Ascending aorta (tissue), 2 donors: Measurements from ENCODE around the gene MBIP. TPM values are rescaled to one million over a fixed set of nuclear protein-coding genes. Genes with fewer than 3 reads are reported as not detected.
A peak's percentile ranks its signal among the peaks of the same experiment; 100 is the strongest.

Experiments used
- DNase-seq, 2 donors: peaks; one replicate each; pipeline ENCODE4 v3.0.0-alpha.2; 2019; ENCODE audit warnings: low spot score in 2 of 2
- H3K27ac ChIP-seq, 2 donors: fragments of 200-600 bp; sonication (generic); one replicate each; pipeline ENCODE4 v1.5.1; 2016 to 2017; ENCODE audit warnings: mild to moderate bottlenecking in 1 of 2
- H3K27me3 ChIP-seq: fragments of 200-600 bp; sonication (generic); one replicate; pipeline ENCODE4 v1.5.1; 2017
- H3K36me3 ChIP-seq, 2 donors: fragments of 200-600 bp; sonication (generic); one replicate each; pipeline ENCODE4 v1.5.1; 2016
- H3K4me1 ChIP-seq, 2 donors: fragments of 200-600 bp; sonication (generic); one replicate each; pipeline ENCODE4 v1.5.1; 2016 to 2017; ENCODE audit warnings: mild to moderate bottlenecking in 1 of 2
- H3K4me3 ChIP-seq, 2 donors: fragments of 200-600 bp; sonication (generic); one replicate each; pipeline ENCODE4 v1.5.1; 2016 to 2017; ENCODE audit warnings: mild to moderate bottlenecking in 1 of 2
- H3K9me3 ChIP-seq, 2 donors: fragments of 200-600 bp; sonication (generic); one replicate each; pipeline ENCODE4 v1.5.1; 2016
- intact Hi-C: fragments of 100-400 bp; cut with DNase I; formaldehyde crosslinking; loops from one replicate; pipeline ENCODE4 v1.15.1; 2023
- total RNA-seq: library from RNA; depleted of rRNA; stranded (reverse); fragments of >200 nt; gene quantifications from one replicate; pipeline ENCODE4 v1.1.0, GENCODE V29; 2016
- TF ChIP-seq, protein P1 (sequence below), 3 experiments: fragments of 200-600 bp in 2 of 3; fragments of 450-650 bp in 1 of 3; sonication (generic) in 2 of 3; IDR thresholded peaks; one replicate each; pipeline ENCODE4 v1.5.1; 2016 to 2019; ENCODE audit warnings: antibody characterized with exemption in 3 of 3, mild to moderate bottlenecking in 1 of 3, moderate library complexity in 1 of 3

The MBIP gene, protein sequence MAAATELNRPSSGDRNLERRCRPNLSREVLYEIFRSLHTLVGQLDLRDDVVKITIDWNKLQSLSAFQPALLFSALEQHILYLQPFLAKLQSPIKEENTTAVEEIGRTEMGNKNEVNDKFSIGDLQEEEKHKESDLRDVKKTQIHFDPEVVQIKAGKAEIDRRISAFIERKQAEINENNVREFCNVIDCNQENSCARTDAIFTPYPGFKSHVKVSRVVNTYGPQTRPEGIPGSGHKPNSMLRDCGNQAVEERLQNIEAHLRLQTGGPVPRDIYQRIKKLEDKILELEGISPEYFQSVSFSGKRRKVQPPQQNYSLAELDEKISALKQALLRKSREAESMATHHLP
- total RNA-seq: 2.2 TPM

DNA sequence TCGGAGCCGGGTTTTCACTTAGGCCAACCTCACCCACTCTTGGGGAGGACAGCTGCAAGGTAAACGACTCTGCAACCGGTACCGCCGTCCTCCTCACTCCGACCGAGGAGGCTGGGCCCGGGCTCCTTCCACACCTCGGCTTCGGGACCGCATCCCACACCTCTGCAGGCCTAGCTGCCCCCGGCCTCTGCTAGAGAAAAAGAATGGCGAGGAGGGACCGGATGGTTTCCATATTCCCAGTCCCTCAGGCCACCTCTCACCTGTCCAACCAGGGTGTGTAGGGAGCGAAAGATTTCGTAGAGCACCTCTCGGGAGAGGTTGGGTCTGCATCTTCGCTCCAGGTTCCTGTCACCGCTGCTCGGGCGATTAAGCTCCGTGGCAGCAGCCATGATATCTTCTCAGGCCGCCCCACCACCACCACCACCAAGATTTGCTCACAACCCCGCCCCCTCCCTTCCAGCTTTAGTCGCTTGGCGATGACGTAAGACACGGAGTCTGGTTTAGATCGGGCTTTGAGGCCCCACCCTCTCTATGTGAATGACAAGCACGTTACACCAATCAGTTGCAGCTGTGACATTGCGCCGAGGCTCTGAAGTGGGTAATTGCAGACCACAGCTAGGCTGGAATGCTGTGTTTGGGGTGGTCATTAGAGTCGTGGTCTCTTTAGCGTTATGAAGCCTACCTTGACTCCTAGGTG is at the start of gene MBIP:
Gene MBIP, minus strand, starts transcription at position 438 of the 697 bp plus-strand sequence. Its CDS starts 49 bp downstream, at position 389.
- peak; percentile 78 to 95 for DNase-seq
- Histone ChIP-seq H3K4me3 (peak within 1 kb of the TSS; percentile 68 to 93), H3K27me3 (no peaks in the 10 kb centered on the region), H3K27ac (peak within 1 kb of the TSS; percentile 62 to 82), H3K4me1 (peaks cover 0 to 7% of the 10 kb centered on the region in 2 donors), H3K9me3 (no peaks in the 10 kb centered on the region), H3K36me3 (no peaks in the 10 kb centered on the region)
- TF ChIP-seq, protein P1, sequence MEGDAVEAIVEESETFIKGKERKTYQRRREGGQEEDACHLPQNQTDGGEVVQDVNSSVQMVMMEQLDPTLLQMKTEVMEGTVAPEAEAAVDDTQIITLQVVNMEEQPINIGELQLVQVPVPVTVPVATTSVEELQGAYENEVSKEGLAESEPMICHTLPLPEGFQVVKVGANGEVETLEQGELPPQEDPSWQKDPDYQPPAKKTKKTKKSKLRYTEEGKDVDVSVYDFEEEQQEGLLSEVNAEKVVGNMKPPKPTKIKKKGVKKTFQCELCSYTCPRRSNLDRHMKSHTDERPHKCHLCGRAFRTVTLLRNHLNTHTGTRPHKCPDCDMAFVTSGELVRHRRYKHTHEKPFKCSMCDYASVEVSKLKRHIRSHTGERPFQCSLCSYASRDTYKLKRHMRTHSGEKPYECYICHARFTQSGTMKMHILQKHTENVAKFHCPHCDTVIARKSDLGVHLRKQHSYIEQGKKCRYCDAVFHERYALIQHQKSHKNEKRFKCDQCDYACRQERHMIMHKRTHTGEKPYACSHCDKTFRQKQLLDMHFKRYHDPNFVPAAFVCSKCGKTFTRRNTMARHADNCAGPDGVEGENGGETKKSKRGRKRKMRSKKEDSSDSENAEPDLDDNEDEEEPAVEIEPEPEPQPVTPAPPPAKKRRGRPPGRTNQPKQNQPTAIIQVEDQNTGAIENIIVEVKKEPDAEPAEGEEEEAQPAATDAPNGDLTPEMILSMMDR (IDR thresholded peaks at IDR 0.05): no peak
- intact Hi-C loops: loop anchor here (2.0 to 5.0 kb wide), 3 partner anchors 62 to 494 kb away; partner anchors contain the start of genes BRMS1L and PAX9

DNA sequence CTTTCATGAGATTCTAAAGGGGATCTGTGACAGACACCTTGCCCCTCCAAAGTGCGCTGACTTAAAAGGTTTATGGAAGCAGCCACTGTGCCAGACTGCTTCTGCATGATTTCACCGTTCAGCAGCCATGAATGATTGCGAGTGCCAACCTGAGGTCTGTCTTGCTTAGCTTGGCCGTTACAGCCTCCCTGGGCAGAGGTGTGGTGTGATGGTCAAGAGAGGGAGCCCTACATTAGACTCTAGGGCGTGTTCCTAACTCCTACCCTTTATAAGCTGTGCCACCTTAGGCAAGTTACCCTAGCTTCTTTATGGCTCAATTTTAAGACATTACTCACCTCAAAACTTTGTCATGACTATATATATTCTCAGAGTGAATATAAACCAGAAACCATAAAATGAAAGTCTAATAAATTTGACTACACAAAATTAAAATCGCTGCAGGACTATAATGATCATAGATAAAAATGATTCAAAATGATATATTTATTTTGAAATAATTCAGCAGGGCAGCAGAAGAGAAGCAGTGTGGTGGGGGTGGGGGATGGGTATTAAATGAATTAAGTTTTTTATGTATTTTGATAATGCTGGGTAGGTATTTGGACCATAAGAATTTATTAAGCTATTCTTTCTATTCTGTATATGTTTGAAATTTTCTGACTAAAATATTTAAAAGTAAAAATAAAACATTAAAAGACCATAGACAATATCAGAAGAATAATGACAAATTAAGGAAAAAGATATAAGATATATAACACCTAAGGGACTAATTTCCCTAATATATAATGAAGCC is 47.7 kb upstream of the MBIP start:
- intact Hi-C loops: no loop called here
- no peak for DNase-seq
- no peak overlapping the region for H3K4me3 ChIP-seq
- TF ChIP-seq, protein P1 (IDR thresholded peaks at IDR 0.05): no peak
- H3K4me1 ChIP-seq: no peaks in the 10 kb centered on the region
- no peak overlapping the region for H3K27ac ChIP-seq
- no peaks in the 10 kb centered on the region for H3K9me3 ChIP-seq
- H3K36me3 ChIP-seq: no peaks in the 10 kb centered on the region
- H3K27me3 ChIP-seq: no peaks in the 10 kb centered on the region

DNA sequence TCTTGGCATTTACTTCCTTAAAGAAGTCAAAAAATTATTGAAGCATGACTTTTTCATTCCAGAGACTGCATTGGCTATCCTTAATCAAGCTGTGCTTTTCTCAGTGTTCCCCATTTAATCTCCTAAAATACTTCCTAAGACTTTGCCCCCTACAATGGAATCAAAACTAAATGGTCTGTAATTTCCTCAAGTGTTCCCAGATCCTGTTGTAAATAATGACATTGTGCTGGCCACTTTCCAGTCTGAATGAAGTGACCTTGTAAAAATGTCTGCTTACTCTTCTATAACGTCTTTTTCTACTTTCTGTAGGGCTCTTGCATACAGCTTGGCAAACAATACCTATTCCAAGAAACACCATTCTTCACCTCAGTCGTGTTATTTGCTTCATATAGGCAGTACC is 45.3 kb upstream of the MBIP start:
- Histone ChIP-seq H3K27ac (no peak overlapping the region), H3K4me3 (no peak overlapping the region), H3K27me3 (no peaks in the 10 kb centered on the region), H3K36me3 (no peaks in the 10 kb centered on the region), H3K4me1 (no peaks in the 10 kb centered on the region), H3K9me3 (no peaks in the 10 kb centered on the region)
- no peak for DNase-seq
- TF ChIP-seq, protein P1 (IDR thresholded peaks at IDR 0.05): no peak
- intact Hi-C loops: no loop called here

DNA sequence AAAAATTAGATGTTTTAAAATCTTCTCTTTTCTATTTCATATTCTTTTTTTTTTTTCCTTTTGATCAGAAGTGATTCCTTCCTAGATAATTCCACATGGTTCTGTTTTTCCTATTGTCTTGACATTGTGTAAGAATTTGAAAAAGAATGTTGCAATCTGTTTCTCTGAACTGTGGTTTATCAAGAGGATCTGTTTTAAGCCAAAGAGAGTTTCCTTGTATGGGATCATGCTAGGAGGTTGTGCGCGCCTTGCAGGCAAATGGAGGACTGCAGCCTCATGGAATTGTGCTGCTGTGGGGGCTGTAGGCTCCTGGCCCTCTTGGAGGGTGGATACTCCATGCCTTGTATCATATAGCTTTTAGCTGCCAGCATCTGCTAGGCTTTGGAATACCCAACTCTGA is 43.3 kb upstream of the MBIP start:
- DNase-seq: no peak
- no peaks in the 10 kb centered on the region for H3K9me3 ChIP-seq
- no peaks in the 10 kb centered on the region for H3K27me3 ChIP-seq
- intact Hi-C loops: no loop called here
- H3K36me3 ChIP-seq: no peaks in the 10 kb centered on the region
- TF ChIP-seq, protein P1 (IDR thresholded peaks at IDR 0.05): no peak
- no peak overlapping the region for H3K4me3 ChIP-seq
- no peaks in the 10 kb centered on the region for H3K4me1 ChIP-seq
- H3K27ac ChIP-seq: no peak overlapping the region

DNA sequence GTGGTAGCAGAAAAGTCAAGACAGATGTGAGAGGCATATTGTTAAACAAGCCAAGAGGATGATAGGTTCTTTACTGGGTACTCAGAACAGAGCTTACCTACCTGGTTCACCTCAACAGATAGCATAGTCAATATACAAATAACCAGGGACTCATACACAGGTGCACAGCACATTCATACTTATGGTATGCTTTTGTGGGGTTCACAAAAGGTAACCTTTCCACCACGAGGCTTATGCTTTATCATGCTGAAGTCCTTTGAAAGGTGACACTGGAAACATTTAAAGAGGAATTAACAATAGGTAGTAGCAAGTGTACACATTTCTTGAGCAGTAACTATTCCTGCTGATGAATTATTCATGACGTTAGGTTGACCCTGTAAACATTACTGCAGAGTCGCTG is 42.2 kb upstream of the MBIP start:
- H3K36me3 ChIP-seq: no peaks in the 10 kb centered on the region
- TF ChIP-seq, protein P1 (IDR thresholded peaks at IDR 0.05): no peak
- DNase-seq: no peak
- no peak overlapping the region for H3K4me3 ChIP-seq
- no peaks in the 10 kb centered on the region for H3K27me3 ChIP-seq
- H3K4me1 ChIP-seq: no peaks in the 10 kb centered on the region
- intact Hi-C loops: no loop called here
- H3K27ac ChIP-seq: no peak overlapping the region
- no peaks in the 10 kb centered on the region for H3K9me3 ChIP-seq
